Gastroesophageal sphincter (tissue), 4 donors: ENCODE data around the gene ULK4. TPM values are rescaled to one million over a fixed set of nuclear protein-coding genes. Genes with fewer than 3 reads are reported as not detected.

Source experiments
- ATAC-seq: fragments of 150-250 bp; one replicate; pipeline ENCODE4 v1.9.1; 2016; ENCODE audit warnings: mild to moderate bottlenecking, moderate library complexity
- H3K27ac ChIP-seq, 4 donors: fragments of 200-600 bp; sonication (generic) in 3 of 4; 1 replicate in 3 of 4; 2 replicates in 1 of 4; pipeline ENCODE4 v1.5.1; 2016 to 2019
- H3K27me3 ChIP-seq: fragments of 200-600 bp; sonication (generic); one replicate; pipeline ENCODE4 v1.5.1; 2019
- H3K36me3 ChIP-seq, 2 donors: fragments of 200-600 bp; sonication (generic); one replicate each; pipeline ENCODE4 v1.5.1; 2019; ENCODE audit warnings: control low read depth in 1 of 2
- H3K4me1 ChIP-seq, 3 donors: fragments of 200-600 bp; sonication (generic); 1 replicate in 2 of 3; 2 replicates in 1 of 3; pipeline ENCODE4 v1.5.1; 2016 to 2019; ENCODE audit warnings: control low read depth in 2 of 3
- H3K4me3 ChIP-seq, 2 donors: fragments of 200-600 bp; sonication (generic); one replicate each; pipeline ENCODE4 v1.5.1; 2019; ENCODE audit warnings: mild to moderate bottlenecking in 1 of 2, moderate library complexity in 1 of 2
- H3K9me3 ChIP-seq, 3 donors: fragments of 200-600 bp; sonication (generic); one replicate each; pipeline ENCODE4 v1.5.1; 2017 to 2019; ENCODE audit warnings: control low read depth in 2 of 3
- CTCF ChIP-seq, 4 experiments: fragments of 200-600 bp in 2 of 4; fragments of 450-650 bp in 2 of 4; sonication (generic) in 1 of 4; IDR thresholded peaks; one replicate each; pipeline ENCODE4 v1.5.1; 2017 to 2019; ENCODE audit warnings: antibody characterized with exemption in 4 of 4, mild to moderate bottlenecking in 2 of 4, moderate library complexity in 2 of 4
- EP300 ChIP-seq: sonication (generic); formaldehyde crosslinking; IDR thresholded peaks from one replicate; pipeline ENCODE4 v1.6.1; 2017; ENCODE audit warnings: antibody characterized with exemption, mild to moderate bottlenecking
- POLR2A ChIP-seq, 2 donors: fragments of 450-650 bp; IDR thresholded peaks; one replicate each; pipeline ENCODE4 v1.6.1; 2017; ENCODE audit warnings: antibody characterized with exemption in 2 of 2, mild to moderate bottlenecking in 2 of 2, moderate library complexity in 1 of 2
- POLR2AphosphoS5 ChIP-seq: sonication (generic); formaldehyde crosslinking; IDR thresholded peaks from one replicate; pipeline ENCODE4 v1.6.1; 2017; ENCODE audit warnings: antibody characterized with exemption
- WGBS, 2 donors: methylation state at CpG; one replicate each; pipeline ENCODE4 v1.1.5; 2018; ENCODE audit warnings: low coverage in 1 of 2; 5-methylcytosine and 5-hydroxymethylcytosine counted together
- total RNA-seq, 4 donors: library from RNA; depleted of rRNA; stranded (reverse); fragments of >200 nt; gene quantifications; one replicate each; pipeline ENCODE4 v1.1.0, GENCODE V29; 2016

Gene ULK4
- total RNA-seq, 4 donors from 2014 or later, result 3.8 to 15.4 (median 8.8) TPM

DNA sequence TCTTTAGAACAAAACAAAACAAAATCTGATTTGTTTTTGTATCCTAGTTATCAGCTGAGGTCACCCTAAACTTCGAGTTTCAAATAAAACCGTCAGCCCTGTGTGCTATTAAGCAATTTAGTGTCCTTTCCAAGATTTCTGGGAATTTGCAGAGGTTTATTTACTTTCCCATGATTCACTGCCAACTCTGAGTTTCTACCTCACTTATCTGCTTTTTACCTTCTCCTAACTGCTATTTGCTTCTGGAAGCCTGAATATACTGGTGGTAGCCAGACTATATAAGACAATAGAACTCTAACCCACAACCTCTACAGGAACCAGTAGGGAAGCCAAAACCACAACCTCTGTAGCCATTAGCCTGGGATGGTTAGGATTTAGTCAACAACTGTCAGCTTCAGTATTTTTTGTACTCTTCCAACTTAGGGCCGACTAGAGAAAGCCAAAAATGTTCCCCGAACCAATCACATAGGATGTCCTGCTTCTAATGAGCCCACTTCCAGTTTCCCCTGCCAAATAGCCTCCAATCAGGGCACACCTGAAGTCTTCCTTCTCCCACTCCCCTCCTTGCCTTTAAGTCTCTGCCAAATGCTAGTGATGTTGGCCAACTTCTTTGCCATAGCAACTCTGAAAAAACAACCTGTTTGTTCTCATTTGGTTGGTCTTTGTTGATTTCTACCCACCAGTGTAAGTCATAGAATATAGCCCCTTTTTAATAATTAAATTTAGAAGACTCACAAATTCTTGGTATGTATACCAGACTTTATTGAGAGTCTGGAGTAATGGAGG, 273.1 kb downstream of the ULK4 start:
- no peaks in the 10 kb centered on the region for H3K36me3 ChIP-seq
- no peaks in the 10 kb centered on the region for H3K27me3 ChIP-seq
- no peaks in the 10 kb centered on the region for H3K9me3 ChIP-seq
- H3K4me3 ChIP-seq, result no peak overlapping the region
- TF ChIP-seq POLR2AphosphoS5 (peak; percentile 65), CTCF (IDR thresholded peaks at IDR 0.05) (no peak)
- H3K4me1 ChIP-seq, result peaks cover 0 to 14% (median 0%) of the 10 kb centered on the region in 3 donors
- ATAC-seq, result peak; percentile 78
- 24 to 62% methylated on average over 4 of the region's 4 CpGs for WGBS, 2 donors
- H3K27ac ChIP-seq, result peak overlapping the region in 3 of 4 donors; percentile 5 to 59 (median 38)

DNA sequence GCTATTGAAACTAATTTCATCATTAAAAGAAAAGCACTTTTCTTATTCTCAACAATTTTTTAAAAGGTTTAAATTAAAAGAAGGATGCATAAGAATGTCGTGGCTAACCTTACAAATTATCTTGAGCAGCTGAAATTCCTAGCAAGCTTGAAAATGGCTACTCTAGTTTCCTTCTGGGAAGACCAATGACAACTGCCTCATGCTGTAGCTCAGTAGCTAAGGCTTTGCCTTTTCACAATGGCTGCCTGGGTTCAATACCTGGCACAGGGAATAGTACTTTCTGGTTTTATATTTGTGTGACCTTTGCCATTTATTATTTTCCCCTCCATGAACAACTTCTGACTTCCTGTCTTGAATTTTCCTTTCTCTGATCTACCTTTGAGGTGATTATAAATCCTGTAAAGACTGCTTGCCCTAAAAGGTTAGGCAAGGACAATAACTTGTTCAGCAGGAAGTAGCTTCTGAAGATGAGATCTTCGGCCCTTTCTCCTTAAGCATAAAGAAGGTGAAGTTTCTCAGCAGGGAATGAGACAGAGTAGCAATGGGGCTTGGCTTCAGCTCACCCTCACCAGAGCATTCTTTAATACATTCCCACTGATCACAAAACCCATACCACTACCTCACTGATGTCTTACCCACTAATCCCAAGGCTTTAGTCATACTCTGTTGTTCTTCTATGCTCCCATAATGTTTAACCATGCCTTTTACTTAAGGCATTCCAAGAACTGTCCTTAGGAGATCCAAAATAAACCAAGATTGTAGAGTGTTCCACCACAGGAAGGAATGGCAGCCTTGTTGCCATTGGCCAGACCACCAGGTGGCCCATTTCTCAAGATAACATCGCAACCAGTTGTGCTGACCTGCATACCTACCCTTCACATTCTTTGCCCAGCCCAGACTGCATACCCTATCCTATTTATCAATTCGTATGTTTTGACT, 276.8 kb downstream of the ULK4 start:
- Histone ChIP-seq H3K27ac (no peak overlapping the region), H3K4me3 (no peak overlapping the region), H3K36me3 (no peaks in the 10 kb centered on the region), H3K27me3 (no peaks in the 10 kb centered on the region), H3K4me1 (peaks cover 2 to 28% (median 4%) of the 10 kb centered on the region in 3 donors), H3K9me3 (no peaks in the 10 kb centered on the region)
- TF ChIP-seq POLR2A (IDR thresholded peaks at IDR 0.05) (no peak), POLR2AphosphoS5 (no peak), CTCF (IDR thresholded peaks at IDR 0.05) (no peak), EP300 (no peak)
- WGBS, 2 donors, result 91 to 94% methylated on average over 2 to 4 of the region's 4 CpGs
- no peak for ATAC-seq

- no peak for TF ChIP-seq EP300
- no peak for TF ChIP-seq POLR2A (IDR thresholded peaks at IDR 0.05)
- no peak for TF ChIP-seq POLR2AphosphoS5
- no peak for TF ChIP-seq CTCF (IDR thresholded peaks at IDR 0.05)
- no peak for ATAC-seq
- H3K4me3 ChIP-seq, result no peak overlapping the region
- H3K27me3 ChIP-seq, result no peaks in the 10 kb centered on the region
- no peaks in the 10 kb centered on the region for H3K36me3 ChIP-seq
- WGBS, 2 donors, result 90 to 91% methylated on average over 7 to 10 of the region's 10 CpGs
- H3K4me1 ChIP-seq, result peaks cover 2 to 21% (median 4%) of the 10 kb centered on the region in 3 donors
- H3K9me3 ChIP-seq, result no peaks in the 10 kb centered on the region
- H3K27ac ChIP-seq, result no peak overlapping the region
Measured at GRCh38 chr3:41683666-41684350, 278.1 kb downstream of the ULK4 start.

GRCh38 chr3:41682996-41683395, 278.9 kb downstream of the ULK4 start:
- no peak overlapping the region for H3K27ac ChIP-seq
- no peaks in the 10 kb centered on the region for H3K36me3 ChIP-seq
- TF ChIP-seq POLR2A (IDR thresholded peaks at IDR 0.05) (no peak), EP300 (no peak), POLR2AphosphoS5 (no peak), CTCF (IDR thresholded peaks at IDR 0.05) (no peak)
- no peaks in the 10 kb centered on the region for H3K27me3 ChIP-seq
- H3K9me3 ChIP-seq, result no peaks in the 10 kb centered on the region
- peaks cover 2 to 13% (median 4%) of the 10 kb centered on the region in 3 donors for H3K4me1 ChIP-seq
- 93 to 97% methylated on average over 3 to 6 of the region's 6 CpGs for WGBS, 2 donors
- no peak for ATAC-seq
- no peak overlapping the region for H3K4me3 ChIP-seq
